ENCODE measurements around the gene DENND2A.
"Not testable (repeated sequence)": the region's sequence is repeated elsewhere in the genome, so short reads cannot be mapped to it uniquely, and the experiment has no call there.

DENND2A gene

DNA sequence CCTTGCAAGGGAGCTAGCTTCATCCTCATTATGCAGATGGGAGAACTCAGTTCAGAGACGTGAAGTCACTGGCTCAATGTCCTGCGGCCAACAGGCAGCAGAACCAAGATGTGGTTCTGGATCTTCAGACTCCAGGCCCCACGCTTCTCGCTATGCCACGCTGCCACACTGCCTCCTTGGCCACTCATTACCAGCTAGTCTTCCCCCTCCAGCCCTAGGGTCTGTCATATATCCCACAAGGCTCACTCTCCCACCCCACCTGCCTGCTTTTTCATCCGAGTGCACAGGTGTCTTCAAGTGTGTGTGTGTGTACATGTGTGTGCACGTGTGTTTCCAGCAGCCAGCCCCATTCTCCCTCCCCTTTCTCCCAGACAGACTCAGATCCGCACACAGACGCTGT lies 53.4 kb downstream of the DENND2A start:
- no peak for DNase-seq (ENCODE audit: low spot score)

DNA sequence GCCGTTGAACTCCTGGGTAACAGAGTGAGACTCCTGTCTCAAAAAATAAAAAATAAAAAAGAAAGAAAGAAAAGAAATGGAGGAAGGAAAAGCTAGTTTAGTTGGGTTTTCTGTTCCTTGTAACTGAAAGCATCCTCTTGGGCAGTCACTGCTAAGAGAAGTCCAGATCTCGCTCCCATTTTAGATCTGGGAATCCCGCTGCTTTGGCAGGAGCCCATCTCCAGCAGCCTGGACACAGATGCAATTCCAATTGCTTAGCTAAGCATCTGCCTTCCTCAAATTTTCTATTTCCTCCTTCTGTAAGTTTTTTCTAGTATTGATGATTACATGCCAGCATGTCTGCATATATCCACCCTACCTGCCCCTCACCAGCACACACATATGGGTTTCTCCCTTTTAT lies 54.1 kb downstream of the DENND2A start:
- no peak for DNase-seq (ENCODE audit: low spot score)

DNA sequence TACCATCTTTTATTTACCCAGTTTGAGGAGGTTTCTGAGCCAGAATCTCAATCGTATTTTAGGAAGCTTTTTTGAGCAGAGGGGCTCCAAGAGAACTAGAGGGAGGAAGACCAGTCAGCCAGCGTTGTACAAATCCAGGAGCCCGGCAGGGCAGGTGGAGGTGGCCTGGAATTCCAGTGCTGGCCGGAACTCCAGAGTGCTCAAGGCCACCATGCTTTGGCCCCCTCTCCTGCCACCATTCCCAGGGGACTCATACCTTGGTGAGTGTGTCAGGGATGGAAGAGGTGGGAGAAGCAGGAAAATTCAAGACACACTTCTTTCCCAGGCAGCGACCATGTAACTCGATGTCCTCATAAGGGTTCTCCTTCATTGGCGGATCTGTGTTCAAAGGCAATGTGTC lies 55.3 kb downstream of the DENND2A start:
- DNase-seq (ENCODE audit: low spot score): no peak

DNA sequence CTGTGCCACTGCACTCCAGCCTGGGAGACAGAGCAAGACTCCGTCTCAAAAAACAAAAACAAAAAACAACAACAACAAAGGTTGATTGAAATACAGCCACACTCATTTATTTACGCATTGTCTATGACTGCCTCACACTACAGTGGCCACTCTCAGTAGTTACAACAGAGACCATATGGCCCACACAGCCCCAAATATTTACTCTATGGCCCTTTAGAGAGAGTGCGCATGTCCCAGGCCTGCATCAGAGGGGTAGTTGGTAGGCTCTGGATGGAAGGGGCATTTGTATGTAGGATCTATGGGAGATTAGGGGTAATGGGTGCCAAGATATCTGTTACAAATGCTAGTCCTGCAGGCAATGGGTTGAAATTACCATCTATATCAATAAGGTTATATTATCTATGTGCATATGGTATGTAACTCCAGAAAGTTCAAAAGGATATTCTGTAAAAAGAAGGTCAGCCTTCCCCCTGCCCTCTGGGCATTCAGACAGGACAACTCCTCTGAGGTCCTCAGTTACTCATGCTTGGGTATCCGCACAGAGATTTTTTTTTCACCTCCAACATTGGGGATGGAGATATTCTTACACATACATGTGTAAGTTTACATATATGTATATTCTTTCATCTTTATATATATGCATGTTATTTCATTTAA lies 56.3 kb downstream of the DENND2A start:
- DNase-seq (ENCODE audit: low spot score): no peak

DNA sequence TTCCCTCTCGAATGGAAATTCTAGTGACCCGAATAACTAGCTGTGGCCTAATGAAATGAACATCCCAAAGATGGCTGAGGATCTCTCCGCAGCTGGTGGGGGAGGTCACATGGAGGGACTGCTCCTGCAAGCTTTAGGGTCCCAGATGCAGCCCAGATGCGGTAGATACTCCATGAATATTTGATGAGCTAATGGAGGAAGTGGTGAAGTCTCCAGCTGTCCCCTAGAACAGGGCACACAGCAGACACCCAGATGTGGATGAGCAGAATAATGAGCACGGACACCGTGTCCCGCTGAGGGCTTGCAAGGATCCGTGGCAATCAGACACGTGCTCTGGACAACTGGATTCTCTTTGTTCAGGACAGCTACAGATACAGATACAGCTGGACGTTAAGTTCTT lies 59.2 kb downstream of the DENND2A start:
- DNase-seq (ENCODE audit: low spot score): peak; percentile 45

DNA sequence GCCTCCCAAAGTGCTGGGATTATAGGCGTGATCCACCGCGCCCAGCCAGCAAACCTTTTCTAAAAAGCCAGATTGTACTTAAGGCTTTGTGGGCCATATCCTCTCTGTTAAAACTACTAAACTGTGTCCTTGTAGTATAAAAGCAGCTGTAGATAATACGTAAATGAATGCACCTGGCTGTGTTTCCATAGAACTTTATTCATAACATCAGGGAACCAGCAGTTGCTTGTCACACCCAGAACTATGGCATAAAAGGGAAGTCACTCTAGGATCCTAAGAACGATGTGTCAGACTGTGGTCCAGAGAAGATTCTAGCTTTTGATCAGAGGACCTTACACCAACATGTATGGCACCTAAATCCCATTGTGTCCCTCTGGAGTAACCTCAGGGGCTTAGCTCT lies 63.0 kb downstream of the DENND2A start:
- DNase-seq (ENCODE audit: low spot score): no peak

DNA sequence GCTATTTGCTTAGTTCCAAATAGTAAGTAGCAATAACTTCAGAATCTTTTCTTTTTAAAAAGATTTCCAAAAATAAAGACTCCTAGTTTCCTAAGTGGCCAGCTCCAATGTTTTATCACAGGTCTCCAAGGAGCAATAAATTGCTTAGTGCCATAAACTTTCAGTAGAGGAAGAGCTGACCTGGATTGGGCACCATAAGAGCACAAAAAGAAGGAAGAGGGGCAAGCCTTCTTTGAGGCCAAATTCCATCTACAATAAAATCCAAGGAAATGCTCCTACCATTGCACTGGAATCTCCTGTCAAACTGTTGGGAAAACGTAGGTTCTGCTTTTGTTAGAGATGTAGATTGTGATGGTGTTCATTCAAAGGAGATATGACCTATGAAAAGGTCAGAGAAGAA lies 64.0 kb downstream of the DENND2A start:
- DNase-seq (ENCODE audit: low spot score): no peak

DNA sequence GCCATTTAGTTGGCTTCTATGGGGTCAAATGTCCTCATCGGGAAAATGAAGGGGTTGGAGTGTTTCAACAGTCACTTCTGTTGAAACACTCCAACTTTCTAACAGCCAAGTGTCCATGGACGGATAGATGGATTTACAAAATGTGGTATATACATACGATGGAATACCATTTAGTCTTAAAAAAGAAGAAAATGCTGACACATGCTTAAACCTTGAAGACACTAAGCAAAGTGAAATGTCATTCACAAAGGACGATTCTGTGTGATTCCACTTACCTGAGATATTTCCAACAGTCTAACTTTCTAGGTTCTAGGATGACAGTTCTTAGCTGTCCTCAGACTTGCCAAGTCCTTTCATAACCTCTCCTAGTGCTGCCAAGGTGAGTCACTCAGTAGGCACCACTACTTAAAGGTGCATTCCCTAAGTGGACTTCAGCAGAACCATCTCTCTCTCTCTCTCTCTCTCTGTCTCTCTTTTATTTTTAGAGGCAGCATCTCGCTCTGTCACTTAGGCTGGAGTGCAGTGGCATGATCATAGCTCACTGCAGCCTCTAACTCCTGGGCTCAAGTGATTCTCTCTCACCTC lies 69.0 kb downstream of the DENND2A start:
- DNase-seq (ENCODE audit: low spot score): no peak

DNA sequence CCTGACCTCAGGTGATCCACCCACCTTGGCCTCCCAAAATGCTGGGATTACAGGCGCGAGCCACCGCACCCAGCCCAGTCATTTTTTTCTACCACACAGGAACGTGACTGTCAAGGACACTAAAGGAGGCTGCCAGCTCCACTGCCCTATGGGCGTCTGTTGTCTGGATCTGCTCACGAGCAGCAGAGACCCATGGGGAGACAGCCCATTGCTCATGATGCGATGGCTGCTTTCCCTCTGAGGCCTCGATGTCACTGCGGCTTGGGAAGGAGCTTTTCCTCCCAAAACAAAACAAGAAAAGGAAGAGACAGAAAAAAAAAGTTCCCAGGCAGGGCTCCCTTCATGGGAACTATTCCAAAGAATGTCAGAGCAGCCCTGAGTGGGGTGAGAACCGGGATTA lies 70.5 kb downstream of the DENND2A start:
- DNase-seq (ENCODE audit: low spot score): no peak

DNA sequence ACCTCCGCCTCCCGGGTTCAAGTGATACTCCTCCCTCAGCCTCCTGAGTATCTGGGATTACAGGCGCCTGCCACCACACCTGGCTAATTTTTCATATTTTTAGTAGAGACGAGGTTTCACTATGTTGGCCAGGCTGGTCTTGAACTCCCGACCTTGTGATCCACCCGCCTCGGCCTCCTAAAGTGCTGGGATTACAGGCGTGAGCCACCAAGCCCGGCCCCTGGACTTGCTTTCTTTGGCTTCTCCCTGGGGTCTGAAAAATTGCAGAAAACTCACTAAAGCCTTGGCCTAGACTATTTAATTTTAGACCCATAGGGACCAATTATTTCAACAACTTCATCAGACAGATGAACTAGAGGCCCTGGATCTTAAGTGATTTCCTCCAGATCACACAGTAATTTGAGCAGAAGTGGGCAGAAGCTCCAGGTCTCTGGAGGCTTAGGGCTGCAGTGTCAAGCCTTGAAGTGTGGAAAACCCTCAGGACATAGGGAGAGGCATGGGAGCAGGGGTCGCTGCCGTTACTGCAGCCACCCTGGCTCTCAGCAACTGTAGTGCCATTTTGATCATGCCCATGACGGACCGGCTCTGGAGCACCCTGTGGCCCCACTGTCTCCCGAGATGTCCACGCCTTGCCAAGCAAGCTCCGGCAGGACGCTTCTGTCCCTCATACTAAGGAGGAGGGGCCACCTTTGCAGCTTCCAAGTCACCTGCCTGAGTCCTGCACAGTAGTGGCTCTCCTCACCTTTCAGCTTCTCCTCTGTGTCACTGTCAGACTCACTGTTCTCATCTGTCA lies 72.4 kb downstream of the DENND2A start:
- DNase-seq (ENCODE audit: low spot score): no peak

DNA sequence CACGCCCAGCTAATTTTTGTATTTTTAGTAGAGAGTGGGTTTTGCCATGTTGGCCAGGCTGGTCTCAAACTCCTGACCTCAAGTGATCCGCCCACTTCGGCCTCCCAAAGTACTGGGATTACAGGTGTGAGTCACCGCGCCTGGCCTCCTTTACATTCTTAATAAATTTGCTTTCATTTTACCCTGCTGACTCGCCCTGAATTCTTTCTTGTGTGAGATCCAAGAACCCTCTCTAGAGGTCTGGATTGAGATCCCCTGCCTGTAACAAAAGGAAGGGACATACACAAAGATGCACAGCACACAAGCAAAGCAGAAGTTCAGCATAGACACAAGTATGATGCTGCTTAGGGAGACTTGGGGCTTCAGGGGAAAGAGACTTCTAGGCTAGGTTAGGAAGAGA lies 74.4 kb downstream of the DENND2A start:
- DNase-seq (ENCODE audit: low spot score): not testable (repeated sequence)

DNA sequence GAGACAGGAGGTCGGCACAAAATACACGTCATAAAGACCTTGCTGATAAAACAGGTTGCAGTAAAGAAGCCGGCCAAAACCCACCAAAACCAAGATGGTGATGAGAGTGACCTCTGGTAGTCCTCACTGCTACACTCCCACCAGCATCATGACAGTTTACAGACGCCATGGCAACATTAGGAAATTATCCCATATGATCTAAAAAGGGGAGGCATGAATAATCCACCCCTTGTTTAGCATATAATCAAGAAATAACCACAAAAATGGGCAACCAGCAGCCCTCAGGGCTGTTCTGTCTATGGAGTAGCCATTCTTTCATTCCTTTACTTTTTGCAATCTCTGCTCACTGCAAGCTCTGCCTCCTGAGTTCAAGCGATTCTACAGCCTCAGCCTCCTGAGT lies 74.9 kb downstream of the DENND2A start:
- not testable (repeated sequence) for DNase-seq (ENCODE audit: low spot score)

DNA sequence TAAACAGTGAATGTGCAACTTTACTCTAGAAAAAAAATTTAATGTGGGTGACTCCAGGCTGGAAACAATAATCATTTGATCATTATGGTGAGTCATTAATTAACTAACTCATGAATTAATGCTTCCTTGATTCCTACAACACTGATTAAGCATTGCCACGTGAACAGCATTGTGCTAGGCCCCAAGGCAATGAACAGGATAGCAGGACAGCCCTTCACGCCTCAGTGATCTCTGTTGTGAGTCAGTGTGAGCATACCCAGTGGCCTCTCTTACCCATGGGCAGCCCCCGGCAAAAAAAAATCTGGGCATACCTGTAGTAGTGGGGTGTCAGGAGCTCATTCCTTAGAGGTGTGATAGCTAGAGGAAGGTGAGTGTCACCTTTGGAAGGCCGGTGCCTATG lies 76.0 kb downstream of the DENND2A start:
- DNase-seq (ENCODE audit: low spot score): no peak

DNA sequence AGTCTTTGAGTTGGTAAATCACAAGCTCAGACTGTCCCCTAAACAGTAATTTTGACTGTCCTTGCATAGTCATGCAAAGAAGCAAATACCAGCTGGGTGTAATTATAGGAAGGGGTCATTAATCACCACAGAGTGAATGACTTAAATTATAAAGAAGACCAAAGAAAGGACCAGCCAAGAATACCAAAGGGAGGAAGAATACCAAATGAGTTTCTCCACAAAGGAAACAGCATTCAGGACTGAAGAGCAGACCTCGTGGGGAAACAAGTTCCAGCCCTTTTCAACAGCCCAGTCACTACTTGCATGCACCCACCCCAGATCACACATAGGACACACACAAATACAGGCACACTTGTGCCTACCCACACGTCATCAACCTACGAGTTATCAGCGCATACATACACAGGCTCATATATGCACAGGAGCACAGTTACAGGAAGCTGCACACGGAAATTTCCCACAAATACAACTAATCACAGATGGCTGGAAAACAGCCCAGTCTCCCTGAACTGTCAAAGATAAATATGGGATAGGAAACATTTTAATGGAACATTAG lies 77.6 kb downstream of the DENND2A start:
- DNase-seq (ENCODE audit: low spot score): no peak

DNA sequence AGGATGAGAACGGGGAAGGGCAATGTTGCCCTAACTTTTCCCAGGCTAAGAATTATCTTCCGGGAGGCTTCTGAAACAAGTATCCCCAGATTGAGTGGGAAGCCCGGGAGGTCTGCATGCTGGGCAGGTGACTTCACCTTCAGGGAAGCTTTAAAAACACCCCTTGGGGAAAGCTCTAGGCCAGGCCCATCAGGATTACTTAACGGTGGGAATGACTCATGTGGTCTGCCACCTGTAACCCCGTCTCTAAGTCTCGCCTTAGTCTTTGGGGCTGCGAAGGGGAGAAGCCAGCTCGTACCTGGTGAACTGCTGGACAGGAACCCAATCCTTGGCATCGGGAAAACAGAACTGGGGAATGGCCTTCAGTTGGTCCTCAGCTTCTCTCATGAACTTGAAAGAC lies 81.2 kb downstream of the DENND2A start:
- DNase-seq (ENCODE audit: low spot score): no peak

DNA sequence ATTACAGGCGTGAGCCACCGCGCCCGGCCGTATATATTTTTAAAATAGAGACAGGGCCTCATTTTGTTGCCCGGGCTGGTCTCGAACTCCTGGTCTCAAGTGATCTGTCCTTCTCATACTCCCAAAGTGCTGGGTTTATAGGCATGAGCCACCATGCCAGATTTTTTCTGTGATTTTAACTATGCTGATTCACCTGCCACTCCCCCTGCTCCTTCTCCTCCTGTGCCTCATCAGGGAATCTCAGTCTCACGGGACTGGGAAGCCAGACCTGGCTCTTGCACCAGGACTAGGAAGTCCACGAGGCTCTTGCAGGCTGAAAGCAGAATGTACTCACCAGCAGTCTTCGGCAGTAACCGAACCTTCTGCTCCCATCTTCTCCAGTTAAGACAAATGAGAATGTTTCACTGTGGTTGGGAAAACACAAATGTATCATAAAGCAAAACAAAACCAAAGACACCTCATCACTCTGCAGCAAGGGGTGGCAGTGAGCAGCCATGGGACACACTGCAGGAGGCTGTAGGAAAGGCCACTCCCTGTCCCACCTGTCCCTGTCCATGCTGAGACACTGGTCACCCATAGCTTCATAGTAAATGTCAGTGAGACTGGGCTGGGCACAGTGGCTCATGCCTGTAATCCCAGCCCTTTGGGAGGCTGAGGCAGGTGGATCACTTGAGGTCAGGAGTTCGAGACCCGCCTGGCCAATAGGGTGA lies 82.6 kb downstream of the DENND2A start:
- DNase-seq (ENCODE audit: low spot score): no peak

DNA sequence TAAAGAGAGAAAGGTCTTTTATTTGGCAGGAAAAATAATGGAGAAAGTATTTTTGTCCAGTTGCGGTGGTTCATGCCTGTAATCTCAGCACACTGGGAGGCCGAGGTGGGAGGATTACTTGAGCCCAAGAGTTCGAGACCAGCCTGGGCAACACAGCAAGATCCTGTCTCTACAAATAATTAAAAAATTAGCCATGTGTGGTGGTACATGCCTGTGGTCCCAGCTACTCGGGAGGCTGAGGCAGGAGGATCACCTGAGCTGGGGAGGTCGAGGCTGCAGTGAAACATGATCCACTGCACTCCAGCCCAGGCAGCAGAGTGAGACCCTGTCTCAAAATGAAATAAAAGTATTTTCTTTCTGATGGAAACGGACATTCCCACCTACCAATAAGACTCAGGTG lies 83.5 kb downstream of the DENND2A start:
- DNase-seq (ENCODE audit: low spot score): no peak

DNA sequence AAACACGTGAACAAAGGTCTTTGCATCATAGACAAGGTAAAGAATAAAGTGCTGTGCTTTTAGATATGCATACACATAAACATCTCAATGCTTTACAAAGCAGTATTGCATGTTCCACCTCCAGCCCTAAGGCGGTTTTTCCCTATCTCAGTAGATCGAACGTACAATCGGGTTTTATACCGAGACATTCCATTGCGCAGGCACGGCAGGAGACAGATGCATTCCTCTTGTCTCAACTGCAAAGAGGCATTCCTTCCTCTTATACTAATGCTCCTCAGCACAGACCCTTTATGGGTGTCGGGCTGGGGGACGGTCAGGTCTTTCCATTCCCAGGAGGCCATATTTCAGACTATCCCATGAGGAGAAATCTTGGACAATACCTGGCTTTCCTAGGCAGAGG lies 87.4 kb downstream of the DENND2A start:
- not testable (repeated sequence) for DNase-seq (ENCODE audit: low spot score)

DNA sequence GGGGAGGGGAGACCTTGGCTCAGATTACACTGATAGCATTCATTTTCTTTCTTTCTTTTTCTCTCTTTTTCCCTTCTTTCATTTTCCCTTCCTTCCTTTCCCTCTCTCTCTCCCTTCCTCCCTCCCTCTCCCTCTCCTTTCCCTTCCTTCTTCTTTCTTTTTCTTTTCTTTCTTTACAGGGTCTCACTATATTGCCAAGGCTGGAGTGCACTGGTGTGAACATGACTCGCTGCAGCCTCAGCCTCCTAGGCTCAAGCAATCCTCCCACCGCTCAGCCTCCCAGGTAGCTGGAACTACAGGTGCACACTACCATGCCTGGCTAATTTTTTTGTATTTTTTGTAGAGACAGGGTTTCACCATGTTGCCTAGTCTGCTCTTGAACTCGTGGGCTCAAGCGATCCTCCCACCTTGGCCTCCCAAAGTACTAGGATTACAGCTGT lies 88.4 kb downstream of the DENND2A start:
- no peak for DNase-seq (ENCODE audit: low spot score)

DNA sequence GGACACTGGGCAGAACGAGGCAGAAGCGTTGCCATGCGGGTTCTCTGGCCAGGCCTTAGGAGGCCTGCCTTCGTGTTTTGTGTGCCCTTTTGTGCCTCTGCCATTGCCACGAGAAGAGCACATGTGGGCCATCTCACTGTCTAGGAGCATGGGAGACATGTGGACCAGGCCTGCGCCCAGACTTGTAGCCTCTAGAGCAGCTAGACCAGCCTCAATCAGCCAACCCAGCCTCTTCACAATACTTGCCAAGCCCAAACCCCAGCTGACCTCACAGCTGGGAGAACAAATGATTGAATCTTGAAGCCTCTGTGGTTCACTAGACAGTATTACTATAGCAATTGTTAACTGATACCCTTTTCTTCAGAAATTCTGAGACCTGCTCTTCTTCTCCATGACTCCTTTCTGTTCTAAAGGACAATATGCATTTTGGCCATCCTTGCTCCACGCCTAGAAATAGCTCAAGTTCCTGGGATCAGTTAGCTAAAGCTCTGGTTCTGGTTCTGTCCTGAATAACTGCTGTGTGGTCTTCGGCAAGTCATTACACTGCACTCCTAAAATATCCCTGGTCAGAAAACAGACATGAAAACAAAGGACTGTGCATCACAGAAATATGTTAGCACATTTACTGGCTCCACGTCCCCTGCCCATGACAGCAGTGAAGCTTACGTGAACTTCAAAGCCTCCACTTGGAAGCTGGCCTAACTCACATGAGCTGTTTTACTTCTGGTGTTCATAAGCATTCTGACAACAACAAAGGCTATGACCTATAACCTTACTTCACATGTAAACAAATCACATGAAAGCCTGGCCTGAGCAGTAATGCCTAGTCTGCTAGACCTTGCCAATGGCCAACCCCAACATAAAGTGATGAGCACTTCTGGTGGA lies 89.0 kb downstream of the DENND2A start:
- no peak for DNase-seq (ENCODE audit: low spot score)

DNA sequence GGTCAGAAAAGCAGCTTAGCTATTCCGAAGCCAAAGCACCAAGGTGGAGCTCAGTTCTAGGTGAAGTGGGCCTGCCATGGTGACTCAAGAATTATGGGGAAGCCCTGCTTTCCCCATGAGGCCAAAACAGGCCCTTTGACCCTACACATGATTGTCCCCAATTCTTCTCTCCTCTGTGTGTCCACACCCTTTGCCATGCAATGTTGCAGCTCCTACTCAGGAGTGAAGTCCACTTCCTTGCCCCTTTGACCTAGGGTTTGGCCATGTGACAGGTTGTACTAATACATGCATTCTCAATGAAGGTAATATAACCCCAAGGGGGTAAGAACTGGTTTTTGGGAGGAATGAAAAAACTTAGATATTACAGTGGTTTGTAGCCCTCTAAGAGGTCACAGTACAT lies 93.7 kb downstream of the DENND2A start:
- no peak for DNase-seq (ENCODE audit: low spot score)

All from globus pallidus (tissue), 1 donor.